HG02885 (cell line): ENCODE data around the gene SMIM44.
A peak's percentile ranks its signal among the peaks of the same experiment; 100 is the strongest.

Experiments used
- ATAC-seq: cut with Tn5 transposase; IDR thresholded peaks from one replicate; pipeline ENCODE4 v1.9.1; 2021; ENCODE audit warnings: mild to moderate bottlenecking; ENCODE audit not compliant: unreplicated experiment, poor library complexity

Gene SMIM44

DNA sequence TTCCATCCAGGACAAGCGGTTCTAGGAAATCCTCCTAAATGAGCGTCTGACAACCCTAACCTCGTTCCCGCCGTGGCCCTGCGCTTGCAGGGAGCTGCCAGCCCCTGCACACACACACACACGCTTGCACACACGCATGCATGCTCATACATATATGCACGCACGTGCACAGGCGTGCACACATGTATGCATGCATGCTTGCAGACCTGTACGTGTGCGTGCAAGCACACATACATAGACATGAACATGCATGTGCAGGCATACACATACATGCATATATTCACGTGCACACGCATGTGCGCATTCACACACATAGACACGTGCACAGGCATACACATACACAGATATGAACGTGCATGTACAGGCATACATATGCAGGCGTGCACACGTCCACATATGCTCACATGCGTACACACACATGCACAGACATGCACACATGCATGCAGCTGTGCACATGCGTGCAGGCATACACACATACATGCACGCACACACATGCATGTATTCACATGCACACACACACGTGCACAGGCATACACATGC is 38.5 kb downstream of the SMIM44 start:
- ATAC-seq, result no peak

DNA sequence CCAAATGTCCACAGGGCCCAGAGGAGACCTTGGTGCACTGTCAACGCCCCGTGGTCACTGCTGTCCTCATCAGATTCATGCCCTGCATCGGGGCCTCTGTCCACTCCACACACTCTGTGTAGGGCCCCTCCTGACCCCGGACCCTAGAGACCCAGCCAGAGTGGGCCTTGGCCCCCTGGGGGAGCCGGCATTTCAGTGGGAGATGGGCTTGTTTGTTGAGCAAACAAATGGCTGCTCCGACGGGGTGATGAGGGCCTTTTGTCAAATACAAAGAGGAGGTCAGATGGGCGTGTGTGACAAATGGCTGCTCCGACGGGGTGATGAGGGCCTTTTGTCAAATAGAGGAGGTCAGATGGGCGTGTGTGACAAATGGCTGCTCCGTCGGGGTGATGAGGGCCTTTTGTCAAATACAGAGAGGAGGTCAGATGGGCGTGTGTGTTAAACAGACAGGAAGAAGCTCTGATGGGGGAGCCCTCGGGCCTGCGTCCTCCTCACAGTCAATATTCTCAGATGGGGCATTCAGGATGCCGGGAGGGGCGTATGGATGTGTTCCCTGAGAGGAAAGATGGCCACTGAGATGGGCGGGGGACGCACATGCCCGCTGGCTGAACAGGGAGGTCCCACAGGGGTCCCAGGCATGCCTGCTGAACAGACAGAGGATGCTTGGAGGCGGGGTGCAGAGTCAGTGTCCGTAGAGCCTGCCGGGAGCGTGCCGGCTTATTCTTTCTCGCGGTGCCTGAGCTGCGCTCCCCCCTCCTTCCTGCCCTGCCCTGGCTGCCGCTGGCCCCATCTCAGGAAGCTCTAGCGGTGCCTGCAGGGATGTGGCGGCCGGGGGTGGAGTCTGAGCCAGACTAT is 39.2 kb downstream of the SMIM44 start:
- no peak for ATAC-seq

- no peak for ATAC-seq
Observed at GRCh38 chr19:3442487-3443071, 40.7 kb downstream of the SMIM44 start.

GRCh38 chr19:3441986-3442329 is 41.3 kb downstream of the SMIM44 start:
- ATAC-seq, result no peak

GRCh38 chr19:3441089-3441985 is 41.9 kb downstream of the SMIM44 start:
- no peak for ATAC-seq

DNA sequence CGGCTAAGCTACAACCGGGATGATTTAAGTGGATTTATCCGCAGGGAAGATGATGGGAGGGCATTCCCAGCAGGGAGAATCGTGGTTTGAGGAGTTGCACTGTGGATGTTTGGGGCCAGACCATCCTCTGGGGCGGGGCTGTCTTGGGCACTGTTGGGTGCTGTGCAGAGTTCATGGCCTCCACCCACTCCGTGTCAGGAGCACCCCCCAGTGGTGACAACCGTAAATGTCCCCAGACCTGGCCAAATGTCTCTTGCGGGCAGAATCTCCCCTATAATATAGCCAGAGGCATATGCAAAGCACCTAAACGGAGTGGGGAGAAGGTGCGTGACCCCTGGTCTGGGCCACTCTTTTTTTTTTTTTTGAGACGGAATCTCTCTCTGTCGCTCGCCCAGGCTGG is 43.2 kb downstream of the SMIM44 start:
- ATAC-seq, result no peak

GRCh38 chr19:3434630-3435553 is 48.3 kb downstream of the SMIM44 start:
- peak; percentile 92 for ATAC-seq

GRCh38 chr19:3433805-3434540 is 49.3 kb downstream of the SMIM44 start:
- ATAC-seq, result no peak

DNA sequence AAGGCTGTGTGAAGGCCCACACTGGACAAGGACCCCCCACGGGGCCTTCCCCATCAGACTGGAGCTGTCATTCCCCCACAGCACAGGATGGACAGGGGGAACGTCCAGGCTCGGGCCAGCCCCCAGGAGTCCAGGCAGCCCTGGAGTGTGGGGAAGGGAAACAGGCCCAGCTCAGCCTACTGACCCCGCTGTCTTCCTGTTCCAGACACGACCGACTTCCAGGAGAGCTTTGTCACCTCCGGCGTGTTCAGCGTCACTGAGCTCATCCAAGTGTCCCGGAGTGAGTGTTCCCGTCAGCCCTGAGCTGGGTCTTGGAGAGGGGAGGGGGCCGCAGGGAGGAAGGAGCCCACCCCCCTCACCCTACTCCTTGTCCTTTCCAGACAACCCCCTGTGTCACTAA is 49.9 kb downstream of the SMIM44 start:
- no peak for ATAC-seq
